CD4-positive, alpha-beta T cell treated with Interleukin-1 beta for 1 hour (primary cell): Measurements from ENCODE around the gene HOATZ.
A peak's percentile ranks its signal among the peaks of the same experiment; 100 is the strongest.

Source experiments
- DNase-seq, 2 donors: peaks; one replicate each; pipeline ENCODE4 v3.0.0-alpha.2; 2020 to 2022

Gene HOATZ

GRCh38 chr11:111523343-111523742 lies 8.8 kb downstream of the HOATZ start:
- no peak for DNase-seq

GRCh38 chr11:111524056-111524455 lies 9.5 kb downstream of the HOATZ start:
- DNase-seq = no peak

GRCh38 chr11:111525456-111525855 lies 10.9 kb downstream of the HOATZ start:
- no peak for DNase-seq

DNA sequence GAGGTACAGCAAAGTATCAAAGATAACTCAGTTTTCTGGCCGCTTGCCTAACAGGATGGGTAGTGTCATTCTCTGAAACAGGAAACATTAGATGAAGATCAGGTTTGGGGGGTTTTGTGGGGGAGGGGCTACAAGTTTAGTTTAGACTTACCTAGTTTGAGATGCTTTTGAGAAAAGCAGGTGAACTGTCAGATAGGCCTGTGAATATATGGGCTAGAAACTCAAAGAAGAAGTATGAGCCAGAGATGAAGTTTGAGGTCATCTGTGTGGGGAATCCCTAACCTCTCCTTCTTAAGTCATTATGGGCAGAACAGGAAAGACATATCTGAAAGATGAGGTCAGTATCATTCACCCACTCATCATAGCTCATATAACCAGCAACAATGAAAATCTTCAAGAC lies 11.9 kb downstream of the HOATZ start:
- DNase-seq = no peak

DNA sequence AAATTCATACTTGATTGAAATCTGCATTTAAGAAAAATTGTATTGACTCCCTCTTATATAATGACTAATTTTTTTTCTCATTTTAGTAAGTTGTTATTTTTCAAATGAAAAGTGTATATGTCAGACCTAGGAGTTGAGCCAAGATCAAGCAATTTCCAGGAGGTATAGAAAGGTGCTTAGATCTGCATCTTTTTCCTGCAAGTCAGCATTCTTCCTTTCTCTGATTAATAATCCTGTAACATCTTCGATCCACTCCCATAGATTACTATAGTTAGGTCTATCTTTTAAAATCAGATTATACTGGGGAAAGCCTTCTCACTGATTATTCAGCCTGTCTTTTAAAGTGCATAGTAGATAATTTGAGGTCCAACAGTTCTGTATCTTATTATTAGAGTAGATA lies 12.7 kb downstream of the HOATZ start:
- DNase-seq = no peak

DNA sequence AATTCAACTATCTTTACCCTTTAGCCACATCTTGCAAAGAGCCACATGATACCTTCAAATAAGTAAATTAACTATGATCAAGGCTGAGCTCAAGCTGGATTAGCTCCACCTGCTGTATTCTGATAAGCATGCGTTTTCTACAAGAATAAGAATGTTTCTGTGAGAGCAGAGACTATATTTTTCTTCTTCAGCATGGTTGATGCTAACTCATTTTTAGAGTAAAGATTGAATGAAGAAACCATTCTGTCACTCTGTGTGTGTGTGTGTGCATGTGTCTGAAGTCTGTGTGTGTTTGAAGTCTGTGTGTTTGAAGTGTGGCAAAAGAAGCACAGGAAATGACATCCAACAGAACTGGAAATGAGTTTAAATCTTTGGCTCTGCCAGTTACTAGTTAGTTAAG lies 14.0 kb downstream of the HOATZ start:
- peak; percentile 6 to 53 for DNase-seq

DNA sequence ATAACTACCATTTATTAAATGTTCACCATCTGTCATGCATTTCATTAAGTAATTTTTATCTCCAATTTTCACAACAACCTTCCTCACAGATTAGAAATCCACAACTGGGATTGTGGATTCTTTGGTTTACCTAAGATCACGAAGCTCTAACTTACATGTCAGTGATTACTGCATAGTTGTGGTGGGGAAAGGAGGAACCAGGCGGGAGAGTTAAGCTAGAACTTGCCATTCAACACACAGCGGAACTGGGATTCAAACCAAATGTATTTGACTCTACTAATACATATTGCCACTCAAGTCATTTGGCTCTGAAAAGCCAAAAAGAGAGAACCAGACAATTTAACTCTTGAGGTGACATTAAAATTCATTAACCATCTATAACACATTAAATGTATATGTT lies 15.5 kb downstream of the HOATZ start:
- no peak for DNase-seq

DNA sequence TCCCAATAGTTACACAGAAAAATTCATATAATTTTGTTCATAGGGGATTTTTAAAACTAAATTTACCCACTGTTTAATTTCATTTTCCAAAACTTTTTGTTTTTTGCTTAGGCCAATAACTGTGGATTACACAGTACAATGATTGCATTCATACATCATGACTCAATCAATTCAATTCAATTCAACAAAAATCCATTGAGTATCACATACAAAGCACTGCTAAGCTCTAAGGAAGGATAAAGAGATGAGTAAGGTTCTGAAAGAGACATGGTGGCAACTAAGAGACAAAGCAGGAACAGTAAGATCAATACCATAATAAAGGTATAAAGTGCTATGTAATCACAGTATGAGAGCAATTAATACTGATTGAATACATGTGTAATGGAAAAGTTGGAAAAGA lies 16.6 kb downstream of the HOATZ start:
- DNase-seq = no peak

- peak; percentile 20 to 43 for DNase-seq
Measured at GRCh38 chr11:111531687-111532364, 17.2 kb downstream of the HOATZ start.

- no peak for DNase-seq
Measured at GRCh38 chr11:111532365-111532709, 17.8 kb downstream of the HOATZ start.

GRCh38 chr11:111535281-111535680 lies 20.7 kb downstream of the HOATZ start:
- no peak for DNase-seq

DNA sequence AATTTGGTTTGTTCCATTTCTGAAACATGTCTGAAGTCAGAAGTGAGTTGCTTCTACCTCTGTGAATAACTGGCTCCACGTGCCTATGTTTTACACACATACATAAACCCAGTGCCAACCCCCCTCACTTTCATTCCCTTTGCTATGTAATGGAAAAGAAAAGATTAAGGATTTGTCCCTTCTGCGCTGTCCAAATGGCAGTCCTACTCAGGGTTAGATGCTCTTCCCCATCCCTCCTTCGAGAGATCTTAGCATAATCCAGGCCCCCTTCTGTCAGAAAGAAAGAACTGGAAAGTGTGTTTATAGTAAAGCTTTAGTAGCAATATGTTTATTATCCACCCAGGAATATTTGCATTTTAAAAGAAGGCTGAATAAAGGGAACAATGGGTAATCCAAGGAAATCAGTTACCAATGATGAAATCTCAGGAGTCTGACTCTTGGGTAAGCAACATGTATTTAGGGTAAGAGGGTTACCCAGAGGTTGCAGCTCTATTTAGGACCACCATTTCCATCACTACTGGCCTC lies 22.8 kb downstream of the HOATZ start:
- no peak for DNase-seq

DNA sequence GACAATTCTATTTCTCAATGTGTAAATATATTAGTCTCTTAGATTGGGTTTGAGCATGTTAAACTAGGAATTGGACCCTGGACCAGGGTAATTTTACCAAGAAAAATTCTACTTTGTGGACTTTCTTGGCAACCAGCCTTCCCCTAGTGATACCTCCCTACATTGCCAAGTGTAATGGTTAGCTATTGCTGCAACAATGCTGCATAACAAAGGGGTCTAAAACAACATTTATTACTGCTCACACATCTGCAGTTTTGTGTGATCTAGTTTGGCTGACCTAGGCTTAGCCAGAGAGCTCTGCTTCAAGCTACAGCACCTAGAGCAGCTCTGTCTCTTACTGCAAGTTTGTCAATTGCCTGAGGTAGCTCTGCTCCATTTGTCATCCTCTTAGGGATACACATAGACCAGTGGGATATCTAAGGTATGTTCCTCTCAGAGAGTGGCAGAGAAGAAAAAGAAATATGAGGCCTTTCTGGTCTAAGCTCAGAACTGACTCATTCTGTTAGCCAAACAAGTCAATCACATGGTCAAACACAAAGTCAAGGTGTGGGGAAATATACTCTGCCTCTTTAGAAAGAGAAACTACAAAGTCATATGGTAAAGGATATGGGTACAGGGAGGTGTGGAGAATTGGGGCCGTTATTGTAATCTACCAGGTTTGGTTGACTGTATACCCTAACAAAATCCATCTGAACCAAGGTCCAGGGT lies 24.0 kb downstream of the HOATZ start:
- DNase-seq = no peak

DNA sequence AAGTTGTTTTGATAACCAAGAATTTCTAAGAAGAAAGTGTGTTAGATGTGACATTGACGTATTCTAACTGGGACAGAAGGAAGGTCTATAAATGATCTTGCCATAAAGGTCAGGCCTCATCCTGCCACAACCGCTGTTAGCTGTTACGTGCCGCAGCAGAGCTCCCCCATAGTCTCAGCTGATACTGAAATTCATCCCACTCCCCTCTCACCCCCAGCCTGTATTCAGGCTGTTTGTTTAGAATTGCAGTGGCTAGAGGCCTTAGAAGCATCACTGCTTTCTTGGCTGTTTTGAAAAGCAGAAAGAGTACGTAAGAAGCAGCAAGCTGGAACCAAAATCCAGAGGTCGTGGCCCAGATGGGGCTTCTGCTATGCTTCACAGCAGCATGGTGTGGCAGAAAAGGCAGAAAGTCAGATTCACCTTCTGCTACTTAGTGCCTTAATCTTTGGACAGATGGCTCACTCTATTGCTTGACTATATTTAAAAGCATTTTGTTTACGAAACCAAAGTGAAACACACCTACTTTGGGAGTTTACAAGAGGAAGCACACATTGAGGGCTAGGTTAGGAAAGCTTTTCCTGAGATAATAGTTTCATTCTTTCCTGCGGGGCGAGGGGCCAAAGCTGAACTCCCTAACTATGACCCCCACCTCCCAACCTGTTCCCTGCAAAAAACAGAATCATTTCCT lies 25.0 kb downstream of the HOATZ start:
- peak in 1 of 2 donors; percentile 23 for DNase-seq

DNA sequence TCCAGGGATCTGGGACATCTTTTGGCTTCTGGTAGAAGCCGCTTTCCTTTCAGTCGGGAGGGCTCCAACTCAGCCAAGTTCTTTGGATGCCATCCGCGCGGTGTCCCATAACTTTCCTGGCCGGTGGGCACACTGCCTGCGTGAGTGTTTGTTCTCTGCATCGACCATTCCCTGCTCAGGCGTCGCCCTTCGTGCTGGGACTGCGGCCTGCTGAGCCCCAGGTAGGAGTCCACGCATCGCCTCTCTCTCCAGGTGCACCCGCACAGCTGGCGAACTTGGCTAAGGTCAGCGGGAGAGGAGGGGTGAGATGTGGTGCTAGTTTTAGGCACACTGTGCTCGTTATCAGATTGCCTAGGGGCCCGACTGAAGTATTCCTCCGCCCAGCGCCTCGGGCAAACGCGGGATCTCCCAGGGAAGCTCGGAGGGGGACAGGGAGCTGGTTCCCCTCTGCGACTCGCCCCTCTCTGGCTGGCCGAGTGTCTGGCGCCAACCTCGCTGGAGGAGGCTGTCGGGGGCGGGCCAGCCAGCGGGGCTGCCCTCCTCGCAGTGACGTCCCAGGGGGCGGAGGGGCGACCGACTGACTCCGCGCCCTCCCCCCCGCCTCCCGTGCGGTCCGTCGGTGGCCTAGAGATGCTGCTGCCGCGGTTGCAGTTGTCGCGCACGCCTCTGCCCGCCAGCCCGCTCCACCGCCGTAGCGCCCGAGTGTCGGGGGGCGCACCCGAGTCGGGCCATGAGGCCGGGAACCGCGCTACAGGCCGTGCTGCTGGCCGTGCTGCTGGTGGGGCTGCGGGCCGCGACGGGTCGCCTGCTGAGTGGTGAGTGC lies 25.7 kb downstream of the HOATZ start, which contains the start of gene LAYN:
LAYN (plus strand) TSS at position 607 of the 823 bp plus-strand sequence; CDS start at position 731, 124 bp downstream.
- DNase-seq = peak; percentile 34 to 48

DNA sequence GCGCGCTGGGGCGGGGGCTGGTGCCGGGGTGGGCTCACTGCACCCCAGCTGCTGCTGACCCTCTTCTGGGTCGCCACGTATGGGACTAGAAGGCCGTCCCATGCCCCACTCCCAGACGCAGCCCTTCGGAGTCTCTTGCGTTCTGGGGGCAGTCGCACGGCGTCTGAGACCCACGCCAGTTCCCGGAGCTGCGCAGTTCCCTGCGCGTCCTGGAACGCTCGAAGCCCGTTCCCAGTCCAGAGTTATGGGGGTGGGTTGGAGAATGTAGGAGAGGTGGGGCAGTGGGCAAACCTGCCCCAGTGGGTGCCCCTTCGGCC lies 26.3 kb downstream of the HOATZ start:
- no peak for DNase-seq

DNA sequence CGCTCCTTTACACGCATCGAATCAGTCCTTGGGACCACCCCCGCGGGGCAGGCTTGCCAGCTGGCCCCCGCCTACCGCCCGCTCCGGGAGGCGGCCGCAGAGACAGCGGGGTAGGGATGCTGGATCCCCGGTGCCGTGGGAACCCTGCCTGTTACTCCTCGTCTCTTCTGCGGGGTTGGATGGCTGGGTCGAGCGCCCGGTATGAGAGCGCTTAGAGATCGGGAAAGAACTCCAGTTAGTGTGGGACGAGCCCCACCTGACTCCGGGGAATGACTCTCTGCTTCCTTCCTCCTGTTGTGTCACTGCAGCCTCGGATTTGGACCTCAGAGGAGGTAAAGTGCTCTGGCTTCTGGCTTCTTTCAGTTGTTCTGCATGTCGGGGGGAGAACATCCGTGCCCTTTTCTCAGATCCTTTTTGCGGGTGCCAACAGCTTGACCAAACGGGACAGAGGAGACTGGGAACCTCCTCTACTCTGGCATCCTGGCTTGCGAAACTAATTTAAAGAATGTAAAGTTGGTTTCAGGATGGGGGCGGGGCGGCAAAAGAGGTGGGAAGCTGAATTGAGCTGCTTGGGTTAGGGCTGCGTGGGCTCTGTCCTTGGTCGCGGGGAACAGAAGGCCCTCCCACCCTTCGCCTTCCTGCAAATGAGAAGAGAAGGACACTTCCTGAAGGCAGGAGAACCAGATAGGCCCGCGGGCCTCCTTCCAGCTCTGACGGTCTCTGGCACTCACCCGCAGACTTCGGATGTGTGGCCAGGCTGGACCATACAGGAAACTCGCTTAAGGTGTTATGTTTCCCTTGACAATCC lies 26.9 kb downstream of the HOATZ start:
- no peak for DNase-seq

- no peak for DNase-seq
Measured at GRCh38 chr11:111542606-111543275, 28.2 kb downstream of the HOATZ start.

- no peak for DNase-seq
Measured at GRCh38 chr11:111548525-111548924, 33.9 kb downstream of the HOATZ start.

GRCh38 chr11:111549196-111549868 lies 34.8 kb downstream of the HOATZ start:
- DNase-seq = no peak

DNA sequence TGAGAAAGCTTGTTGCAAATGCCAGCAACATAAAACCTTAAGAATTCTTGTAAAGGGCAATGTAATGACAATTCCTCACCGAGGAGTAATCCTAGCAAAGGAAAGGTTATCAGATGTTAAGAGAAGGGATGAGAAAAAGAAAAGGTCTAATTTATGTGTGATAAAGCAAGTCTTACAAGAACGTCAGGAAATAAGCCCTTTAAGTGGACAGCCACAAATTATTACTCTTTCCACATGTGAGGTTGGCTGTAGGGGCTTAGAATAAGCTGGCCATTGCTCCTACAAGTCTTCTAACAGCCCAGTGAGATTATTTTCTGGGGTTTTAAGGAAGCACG lies 35.3 kb downstream of the HOATZ start:
- DNase-seq = no peak
